ENCODE measurements around the gene PPP4C. TPM values are rescaled to one million over a fixed set of nuclear protein-coding genes. Genes with fewer than 3 reads are reported as not detected.

PPP4C gene
- total RNA-seq (10 to 100 TPM; 29.9 to 65.9 (median 41.1) TPM), polyA plus RNA-seq (10 to 100 TPM; 43.5 to 89.0 TPM)
- long read RNA-seq, donor 1, transcript PPP4C-201 (9 exons, 1,407 nt): major isoform, 64 of 99 reads
- long read RNA-seq, donor 1, partial matches to known transcripts: 4 of 99 reads
- long read RNA-seq, donor 1, other reads (novel, unspliced or antisense): 21 of 99 reads
- long read RNA-seq, donor 2, transcript PPP4C-201 (9 exons, 1,407 nt): major isoform, 65 of 122 reads
- long read RNA-seq, donor 2, partial matches to known transcripts: 4 of 122 reads
- long read RNA-seq, donor 2, other reads (novel, unspliced or antisense): 46 of 122 reads
- long read RNA-seq, donor 3, transcript PPP4C-201 (9 exons, 1,407 nt): major isoform, 63 of 104 reads
- long read RNA-seq, donor 3, transcript PPP4C-204 (8 exons, 941 nt): minor isoform, 6 of 104 reads
- long read RNA-seq, donor 3, partial matches to known transcripts: 7 of 104 reads
- long read RNA-seq, donor 3, other reads (novel, unspliced or antisense): 26 of 104 reads

GRCh38 chr16:30075503-30076275, at the start of gene PPP4C:
TSS of gene PPP4C (plus strand) at chr16:30075994. CDS start at chr16:30076378, 384 bp downstream.
- peaks cover 0 to 70% (median 56%) of the 10 kb centered on the region in 9 donors for H3K36me3 ChIP-seq
- H3K9me3 ChIP-seq: no peaks in the 10 kb centered on the region
- H3K27ac ChIP-seq: peak within 1 kb of the TSS; percentile 72 to 97 (median 94)
- H3K27me3 ChIP-seq: no peaks in the 10 kb centered on the region
- peaks cover 0 to 53% (median 32%) of the 10 kb centered on the region in 12 donors for H3K4me1 ChIP-seq
- peak within 1 kb of the TSS; percentile 91 to 100 (median 97) for H3K4me3 ChIP-seq
- intact Hi-C loops (cut with DNase I): loop anchor here in 1 of 10 donors (2.0 kb wide), 1 partner anchor 15 kb away; the partner anchor contains the start of gene TBX6
- WGBS, 4 donors: 1 to 2% (median 2%) methylated on average over 59 to 67 of the region's 67 CpGs
- DNase-seq: peak; percentile 93 to 96 (median 94)
- ATAC-seq: peak; percentile 84 to 96 (median 92)
- peak in 1 of 2 donors; percentile 76 for TF ChIP-seq POLR2A (IDR thresholded peaks at IDR 0.05)
- peak in 5 of 12 donors; percentile 9 to 42 (median 24) for TF ChIP-seq CTCF (IDR thresholded peaks at IDR 0.05)

GRCh38 chr16:30026449-30026848, 49.3 kb upstream of the PPP4C start:
- no peaks in the 10 kb centered on the region for H3K36me3 ChIP-seq
- WGBS, 4 donors: 81 to 89% (median 85%) methylated on average over 6 to 18 of the region's 18 CpGs
- peaks cover 0 to 12% (median 4%) of the 10 kb centered on the region in 12 donors for H3K4me1 ChIP-seq
- intact Hi-C loops (cut with DNase I): loop anchor here in 3 of 10 donors (5.0 to 10.0 kb wide), 3 partner anchors 154 to 322 kb away; partner anchors contain the start of gene CDIPT (in 1 of the 3)
- H3K9me3 ChIP-seq: no peaks in the 10 kb centered on the region
- no peak overlapping the region for H3K27ac ChIP-seq
- H3K27me3 ChIP-seq: peaks cover 7 to 56% (median 34%) of the 10 kb centered on the region in 9 donors
- no peak for TF ChIP-seq POLR2A (IDR thresholded peaks at IDR 0.05)
- TF ChIP-seq CTCF (IDR thresholded peaks at IDR 0.05): no peak
- no peak overlapping the region for H3K4me3 ChIP-seq
- DNase-seq: no peak
- ATAC-seq: no peak

- Histone ChIP-seq H3K4me3 (no peak overlapping the region), H3K9me3 (no peaks in the 10 kb centered on the region), H3K27me3 (peaks cover 15 to 69% (median 48%) of the 10 kb centered on the region in 9 donors), H3K27ac (no peak overlapping the region), H3K4me1 (peaks cover 0 to 11% (median 0%) of the 10 kb centered on the region in 12 donors), H3K36me3 (no peaks in the 10 kb centered on the region)
- ATAC-seq: no peak
- intact Hi-C loops (cut with DNase I): loop anchor here in 3 of 10 donors (5.0 to 10.0 kb wide), 3 partner anchors 156 to 323 kb away; partner anchors contain the start of gene CDIPT (in 1 of the 3)
- no peak for DNase-seq
- TF ChIP-seq POLR2A (IDR thresholded peaks at IDR 0.05): no peak
- TF ChIP-seq CTCF (IDR thresholded peaks at IDR 0.05): no peak
- WGBS, 4 donors: 36 to 44% (median 39%) methylated on average over 12 to 13 of the region's 13 CpGs
These were observed 48.0 kb upstream of the PPP4C start for GRCh38 chr16:30027588-30028437.
